ENCODE results near the gene GNG11.

- TF ChIP-seq CTCF (IDR thresholded peaks at IDR 0.05) (no peak), POLR2A (IDR thresholded peaks at IDR 0.05) (no peak), EP300 (IDR thresholded peaks at IDR 0.05) (no peak)
Observed at GRCh38 chr7:93897680-93898079, 23.9 kb upstream of the GNG11 start.
